AG09309 (cell line): Measurements from ENCODE around the gene DGKD.

Experiments used
- DNase-seq: peaks from one replicate; pipeline ENCODE4 v3.0.0-alpha.2; 2010; ENCODE audit warnings: low read depth
- H3K4me3 ChIP-seq: 2 replicates; pipeline ENCODE4 v1.5.1; 2011; ENCODE audit warnings: mild to moderate bottlenecking, low read depth, low read length, moderate library complexity; ENCODE audit not compliant: control insufficient read depth
- TF ChIP-seq, protein P1 (sequence below): IDR thresholded peaks from 2 replicates; pipeline ENCODE4 v1.5.1; 2011; ENCODE audit warnings: mild to moderate bottlenecking, low read depth, low read length, inconsistent platforms; ENCODE audit not compliant: insufficient read depth, control insufficient read depth; ENCODE audit errors: missing control alignments

DGKD gene

DNA sequence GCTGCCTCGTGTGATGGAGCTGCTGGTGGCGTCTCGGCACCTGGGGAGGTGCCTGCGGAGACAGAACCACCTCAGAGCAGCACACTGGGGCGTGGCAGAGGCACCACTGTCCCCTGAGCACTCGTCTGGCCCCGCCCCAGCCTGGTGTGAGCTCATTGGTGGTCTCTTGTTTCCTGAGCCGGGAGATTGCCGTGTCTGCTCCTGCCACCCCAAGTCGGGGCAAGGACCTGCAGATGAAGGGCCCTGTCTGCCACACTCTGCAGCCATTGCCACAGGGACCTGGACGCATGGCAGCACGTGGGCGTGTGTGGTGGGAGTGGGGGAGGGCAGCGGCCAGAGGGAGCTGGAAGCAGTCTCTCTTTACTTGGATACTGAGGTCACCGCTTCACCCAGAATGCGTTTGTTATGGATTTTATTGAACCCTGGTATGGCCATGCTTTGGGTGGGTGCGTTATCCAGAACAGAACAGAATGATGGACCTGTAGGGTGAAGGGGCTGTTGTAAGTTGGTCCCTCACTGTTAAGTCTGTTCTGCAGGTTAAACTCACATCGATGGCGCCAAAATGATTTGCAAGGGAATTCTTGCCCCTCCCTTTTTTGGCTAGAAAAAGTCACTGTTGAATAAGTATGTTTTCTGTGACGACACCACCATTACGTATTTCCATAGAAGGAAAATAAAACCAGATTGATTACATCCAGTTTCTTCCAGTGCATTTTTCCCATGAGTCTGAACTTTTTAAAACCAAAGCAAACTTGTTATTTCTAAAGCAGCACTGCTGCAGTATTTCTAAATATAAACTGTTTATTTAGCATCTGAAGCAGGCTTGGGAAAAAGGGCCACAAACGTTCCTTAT lies 120.2 kb downstream of the DGKD start:
- no peak for DNase-seq
- TF ChIP-seq, protein P1, sequence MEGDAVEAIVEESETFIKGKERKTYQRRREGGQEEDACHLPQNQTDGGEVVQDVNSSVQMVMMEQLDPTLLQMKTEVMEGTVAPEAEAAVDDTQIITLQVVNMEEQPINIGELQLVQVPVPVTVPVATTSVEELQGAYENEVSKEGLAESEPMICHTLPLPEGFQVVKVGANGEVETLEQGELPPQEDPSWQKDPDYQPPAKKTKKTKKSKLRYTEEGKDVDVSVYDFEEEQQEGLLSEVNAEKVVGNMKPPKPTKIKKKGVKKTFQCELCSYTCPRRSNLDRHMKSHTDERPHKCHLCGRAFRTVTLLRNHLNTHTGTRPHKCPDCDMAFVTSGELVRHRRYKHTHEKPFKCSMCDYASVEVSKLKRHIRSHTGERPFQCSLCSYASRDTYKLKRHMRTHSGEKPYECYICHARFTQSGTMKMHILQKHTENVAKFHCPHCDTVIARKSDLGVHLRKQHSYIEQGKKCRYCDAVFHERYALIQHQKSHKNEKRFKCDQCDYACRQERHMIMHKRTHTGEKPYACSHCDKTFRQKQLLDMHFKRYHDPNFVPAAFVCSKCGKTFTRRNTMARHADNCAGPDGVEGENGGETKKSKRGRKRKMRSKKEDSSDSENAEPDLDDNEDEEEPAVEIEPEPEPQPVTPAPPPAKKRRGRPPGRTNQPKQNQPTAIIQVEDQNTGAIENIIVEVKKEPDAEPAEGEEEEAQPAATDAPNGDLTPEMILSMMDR: no peak
- H3K4me3 ChIP-seq: no peak overlapping the region

- TF ChIP-seq, protein P1: no peak
- no peak overlapping the region for H3K4me3 ChIP-seq
- DNase-seq: no peak
Measured at GRCh38 chr2:233476063-233476410, 121.7 kb downstream of the DGKD start.

DNA sequence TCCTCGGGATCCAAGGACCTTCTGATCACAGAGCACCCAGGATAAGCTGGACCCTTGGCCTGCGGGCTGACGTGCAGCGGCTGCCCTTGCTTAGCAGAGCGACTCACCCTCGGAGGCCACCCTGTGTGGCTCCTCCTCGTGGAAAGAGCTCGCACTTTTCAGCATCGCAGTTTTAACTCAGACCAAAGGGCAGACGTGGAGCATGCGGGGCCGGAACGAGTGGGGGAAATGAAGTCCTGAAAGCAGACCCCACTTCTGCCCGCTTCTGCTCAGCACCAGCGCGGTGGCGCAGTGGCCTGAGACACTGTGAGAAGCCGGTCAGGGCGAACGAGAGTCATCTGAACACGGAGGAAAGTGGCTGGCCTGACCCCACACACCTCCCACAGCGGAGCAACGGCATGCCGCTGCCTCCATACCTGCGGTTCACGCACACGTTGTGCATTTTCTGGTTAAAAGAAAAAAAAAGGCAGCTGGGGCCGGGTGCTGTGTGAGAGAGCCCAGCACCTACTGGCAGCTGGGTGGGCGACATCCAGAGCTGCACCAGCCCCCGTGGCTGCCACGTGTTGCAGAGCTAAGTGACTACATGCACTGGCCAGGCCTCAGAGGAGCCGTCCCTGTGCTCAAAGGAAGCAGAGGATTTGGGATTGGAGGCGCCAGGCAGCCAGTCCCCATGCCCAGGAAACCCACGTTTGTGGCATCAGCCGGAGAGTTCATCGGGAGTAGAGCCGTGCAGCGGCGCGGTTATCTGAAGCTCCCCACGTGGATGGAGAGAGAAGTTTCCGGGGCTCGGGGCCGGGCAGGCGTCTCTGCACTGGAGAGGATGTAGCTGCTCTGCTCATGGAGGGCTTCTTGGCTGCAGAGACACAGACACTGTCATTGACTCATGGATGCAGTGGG lies 122.6 kb downstream of the DGKD start:
- no peak overlapping the region for H3K4me3 ChIP-seq
- DNase-seq: no peak
- TF ChIP-seq, protein P1: no peak

GRCh38 chr2:233477548-233478433 lies 123.5 kb downstream of the DGKD start:
- H3K4me3 ChIP-seq: no peak overlapping the region
- DNase-seq: no peak
- TF ChIP-seq, protein P1: no peak

GRCh38 chr2:233479616-233480489 lies 125.6 kb downstream of the DGKD start:
- no peak overlapping the region for H3K4me3 ChIP-seq
- TF ChIP-seq, protein P1: no peak
- no peak for DNase-seq
